ENCODE data around the gene IAPP. TPM values are rescaled to one million over a fixed set of nuclear protein-coding genes. Genes with fewer than 3 reads are reported as not detected.
"Not testable (repeated sequence)": the region's sequence is repeated elsewhere in the genome, so short reads cannot be mapped to it uniquely, and the experiment has no call there.

The IAPP gene
- total RNA-seq, 1 donor from 2014 or later, result not detected

DNA sequence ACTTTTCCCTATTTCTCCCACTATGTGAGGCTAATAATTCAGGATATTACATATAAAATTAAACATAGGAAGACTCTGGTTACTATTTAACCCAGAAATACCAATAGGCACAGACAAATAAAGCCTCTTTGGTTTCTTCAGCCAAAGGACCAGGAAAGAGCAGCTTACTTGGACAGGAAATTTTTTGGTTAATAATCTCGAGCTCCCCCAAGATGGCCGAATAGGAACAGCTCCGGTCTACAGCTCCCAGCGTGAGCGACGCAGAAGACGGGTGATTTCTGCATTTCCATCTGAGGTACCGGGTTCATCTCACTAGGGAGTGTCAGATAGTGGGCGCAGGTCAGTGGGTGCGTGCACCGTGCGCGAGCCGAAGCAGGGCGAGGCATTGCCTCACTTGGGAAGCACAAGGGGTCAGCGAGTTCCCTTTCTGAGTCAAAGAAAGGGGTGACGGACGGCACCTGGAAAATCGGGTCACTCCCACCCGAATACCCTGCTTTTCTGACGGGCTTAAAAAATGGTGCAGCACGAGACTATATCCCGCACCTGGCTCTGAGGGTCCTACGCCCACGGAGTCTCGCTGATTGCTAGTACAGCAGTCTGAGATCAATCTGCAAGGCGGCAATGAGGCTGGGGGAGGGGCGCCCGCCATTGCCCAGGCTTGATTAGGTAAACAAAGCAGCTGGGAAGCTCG is 46.5 kb downstream of the IAPP start:
- H3K4me3 Mint-ChIP-seq (ENCODE audit: unreplicated experiment); H3K36me3 ChIP-seq (ENCODE audit: insufficient read depth, low read length); H3K27ac ChIP-seq (ENCODE audit: low read depth, low read length); H3K4me3 ChIP-seq (ENCODE audit: insufficient read depth, low read depth, low read length); H2AFZ ChIP-seq (ENCODE audit: low read depth, low read length); H3K27me3 Mint-ChIP-seq (ENCODE audit: low read depth, unreplicated experiment); H3K9me3 Mint-ChIP-seq (ENCODE audit: unreplicated experiment); H3K4me2 ChIP-seq (ENCODE audit: low read length); H3K27ac Mint-ChIP-seq (ENCODE audit: unreplicated experiment); H3K9ac ChIP-seq (ENCODE audit: low read length); H3K4me1 ChIP-seq (ENCODE audit: insufficient read depth, low read length); H3K79me2 ChIP-seq (ENCODE audit: insufficient read depth, low read length); H3K9me3 ChIP-seq (ENCODE audit: insufficient read depth, low read depth, low read length); FAIRE-seq; H3K27me3 ChIP-seq (ENCODE audit: insufficient read depth, low read length); H3K36me3 Mint-ChIP-seq (ENCODE audit: low read depth, unreplicated experiment); DNase-seq (ENCODE audit: low read depth); H4K20me1 ChIP-seq (ENCODE audit: insufficient read depth, low read length): not testable (repeated sequence)
- peaks cover 12% of the 10 kb centered on the region for H3K4me1 Mint-ChIP-seq (ENCODE audit: low read depth, unreplicated experiment)

DNA sequence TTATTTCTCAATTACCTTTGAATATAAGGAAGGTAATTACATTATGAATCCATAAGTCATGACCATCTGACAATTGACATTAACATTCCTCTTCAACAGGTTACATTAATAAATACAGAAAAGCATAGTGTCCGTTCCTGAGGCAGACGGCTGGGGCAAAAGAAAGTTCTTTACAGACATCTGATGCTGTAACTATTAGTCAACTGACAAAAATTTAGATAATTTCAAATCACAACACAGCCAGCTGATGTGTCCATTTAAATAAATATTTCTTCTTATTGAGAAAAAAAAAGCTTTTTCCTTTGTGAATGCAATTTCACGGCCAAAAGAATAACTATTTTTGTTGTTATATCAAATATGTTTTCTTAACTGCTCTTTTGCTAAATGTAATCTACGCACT is 55.5 kb downstream of the IAPP start:
- H3K4me1 Mint-ChIP-seq (ENCODE audit: low read depth, unreplicated experiment), result peaks cover 10% of the 10 kb centered on the region
- no peaks in the 10 kb centered on the region for H3K27me3 ChIP-seq (ENCODE audit: insufficient read depth, low read length)
- peaks cover 4% of the 10 kb centered on the region for H3K4me1 ChIP-seq (ENCODE audit: insufficient read depth, low read length)
- DNase-seq (ENCODE audit: low read depth) (peak; percentile 28), FAIRE-seq (no peak)
- peak overlapping the region; percentile 38 for H3K27ac ChIP-seq (ENCODE audit: low read depth, low read length)
- no peaks in the 10 kb centered on the region for H3K36me3 ChIP-seq (ENCODE audit: insufficient read depth, low read length)
- H3K27me3 Mint-ChIP-seq (ENCODE audit: low read depth, unreplicated experiment), result no peaks in the 10 kb centered on the region
- TF ChIP-seq EZH2 (IDR thresholded peaks at IDR 0.05; ENCODE audit: insufficient read depth, low read length), result no peak
- TF ChIP-seq, protein P1, sequence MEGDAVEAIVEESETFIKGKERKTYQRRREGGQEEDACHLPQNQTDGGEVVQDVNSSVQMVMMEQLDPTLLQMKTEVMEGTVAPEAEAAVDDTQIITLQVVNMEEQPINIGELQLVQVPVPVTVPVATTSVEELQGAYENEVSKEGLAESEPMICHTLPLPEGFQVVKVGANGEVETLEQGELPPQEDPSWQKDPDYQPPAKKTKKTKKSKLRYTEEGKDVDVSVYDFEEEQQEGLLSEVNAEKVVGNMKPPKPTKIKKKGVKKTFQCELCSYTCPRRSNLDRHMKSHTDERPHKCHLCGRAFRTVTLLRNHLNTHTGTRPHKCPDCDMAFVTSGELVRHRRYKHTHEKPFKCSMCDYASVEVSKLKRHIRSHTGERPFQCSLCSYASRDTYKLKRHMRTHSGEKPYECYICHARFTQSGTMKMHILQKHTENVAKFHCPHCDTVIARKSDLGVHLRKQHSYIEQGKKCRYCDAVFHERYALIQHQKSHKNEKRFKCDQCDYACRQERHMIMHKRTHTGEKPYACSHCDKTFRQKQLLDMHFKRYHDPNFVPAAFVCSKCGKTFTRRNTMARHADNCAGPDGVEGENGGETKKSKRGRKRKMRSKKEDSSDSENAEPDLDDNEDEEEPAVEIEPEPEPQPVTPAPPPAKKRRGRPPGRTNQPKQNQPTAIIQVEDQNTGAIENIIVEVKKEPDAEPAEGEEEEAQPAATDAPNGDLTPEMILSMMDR (IDR thresholded peaks at IDR 0.05; ENCODE audit: insufficient read depth, low read depth, low read length), result no peak
- H3K9ac ChIP-seq (ENCODE audit: low read length), result no peak overlapping the region
- H4K20me1 ChIP-seq (ENCODE audit: insufficient read depth, low read length), result no peaks in the 10 kb centered on the region
- H3K4me3 ChIP-seq (ENCODE audit: insufficient read depth, low read depth, low read length), result no peak overlapping the region
- H3K27ac Mint-ChIP-seq (ENCODE audit: unreplicated experiment), result peak overlapping the region; percentile 19
- H3K9me3 ChIP-seq (ENCODE audit: insufficient read depth, low read depth, low read length), result no peaks in the 10 kb centered on the region
- H3K4me2 ChIP-seq (ENCODE audit: low read length), result peak overlapping the region; percentile 41
- no peak overlapping the region for H3K4me3 Mint-ChIP-seq (ENCODE audit: unreplicated experiment)
- H3K79me2 ChIP-seq (ENCODE audit: insufficient read depth, low read length), result no peaks in the 10 kb centered on the region
- no peaks in the 10 kb centered on the region for H3K36me3 Mint-ChIP-seq (ENCODE audit: low read depth, unreplicated experiment)
- no peak overlapping the region for H2AFZ ChIP-seq (ENCODE audit: low read depth, low read length)
- H3K9me3 Mint-ChIP-seq (ENCODE audit: unreplicated experiment), result peaks cover 4% of the 10 kb centered on the region

Other genes starting within 250 kb of the IAPP start
- gene SLCO1B1, start 241.7 kb upstream of the IAPP start, total RNA-seq, result not detected in 2 replicates
- 0.05 and 0.32 TPM in 2 replicates for gene SLCO1A2, start 38.0 kb upstream of the IAPP start, total RNA-seq
- gene PYROXD1, start 64.8 kb downstream of the IAPP start, total RNA-seq, result 10.9 and 11.3 TPM in 2 replicates
- 49.1 and 49.7 TPM in 2 replicates for gene RECQL, start 128.7 kb downstream of the IAPP start, total RNA-seq
- 90.3 and 93.5 TPM in 2 replicates for gene GOLT1B, start 128.9 kb downstream of the IAPP start, total RNA-seq
- gene SPX, start 153.4 kb downstream of the IAPP start, total RNA-seq, result 19.8 and 26.1 TPM in 2 replicates
- not detected in 2 replicates for gene GYS2, start 231.9 kb downstream of the IAPP start, total RNA-seq